Choroid plexus epithelial cell (primary cell): Measurements from ENCODE around the gene NUP93.

Experiments
- DNase-seq: peaks from one replicate; pipeline ENCODE4 v3.0.0-alpha.2; 2010; ENCODE audit warnings: low read depth
- H3K4me3 ChIP-seq: 2 replicates; pipeline ENCODE4 v1.5.1; 2011; ENCODE audit warnings: low read depth, mild to moderate bottlenecking, control low read depth, low read length, moderate library complexity
- TF ChIP-seq, protein P1 (sequence below): conservative IDR thresholded peaks from 2 replicates; pipeline ENCODE4 v1.5.1; 2011; ENCODE audit warnings: low read depth, mild to moderate bottlenecking, control low read depth, inconsistent platforms, low read length, moderate library complexity

NUP93 gene

DNA sequence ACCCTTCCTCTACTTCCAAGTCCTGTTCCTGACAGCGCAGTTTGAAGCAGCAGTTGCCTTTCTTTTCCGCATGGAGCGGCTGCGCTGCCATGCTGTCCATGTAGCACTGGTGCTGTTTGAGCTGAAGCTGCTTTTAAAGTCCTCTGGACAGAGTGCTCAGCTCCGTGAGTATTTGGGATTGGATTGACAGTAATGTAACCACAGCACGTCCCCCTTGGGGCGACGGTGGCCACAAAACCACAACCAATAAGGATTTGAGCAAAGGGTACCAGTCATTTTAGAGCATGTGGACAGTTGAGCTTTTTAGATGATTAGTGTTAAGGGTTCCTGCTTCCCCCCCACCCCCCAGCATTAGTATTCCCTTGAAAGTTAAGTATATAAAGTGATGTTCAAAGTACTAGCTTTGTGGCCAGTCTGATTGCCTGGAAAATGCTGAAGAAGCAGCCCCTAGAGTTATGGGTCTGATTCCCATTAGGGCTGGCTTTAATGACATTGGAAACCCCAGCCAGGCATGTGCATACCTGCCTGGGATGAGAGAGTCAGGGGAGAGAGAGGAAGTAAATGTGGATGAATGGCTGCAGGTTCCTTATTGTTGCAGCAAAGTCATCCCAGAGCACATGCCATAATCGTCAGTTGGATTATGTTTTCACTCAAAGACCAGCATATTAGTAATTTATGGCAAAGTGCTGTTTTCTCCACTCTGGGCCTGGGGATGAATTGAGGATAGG lies 103.5 kb downstream of the NUP93 start:
- no peak overlapping the region for H3K4me3 ChIP-seq
- DNase-seq, result no peak
- TF ChIP-seq, protein P1, sequence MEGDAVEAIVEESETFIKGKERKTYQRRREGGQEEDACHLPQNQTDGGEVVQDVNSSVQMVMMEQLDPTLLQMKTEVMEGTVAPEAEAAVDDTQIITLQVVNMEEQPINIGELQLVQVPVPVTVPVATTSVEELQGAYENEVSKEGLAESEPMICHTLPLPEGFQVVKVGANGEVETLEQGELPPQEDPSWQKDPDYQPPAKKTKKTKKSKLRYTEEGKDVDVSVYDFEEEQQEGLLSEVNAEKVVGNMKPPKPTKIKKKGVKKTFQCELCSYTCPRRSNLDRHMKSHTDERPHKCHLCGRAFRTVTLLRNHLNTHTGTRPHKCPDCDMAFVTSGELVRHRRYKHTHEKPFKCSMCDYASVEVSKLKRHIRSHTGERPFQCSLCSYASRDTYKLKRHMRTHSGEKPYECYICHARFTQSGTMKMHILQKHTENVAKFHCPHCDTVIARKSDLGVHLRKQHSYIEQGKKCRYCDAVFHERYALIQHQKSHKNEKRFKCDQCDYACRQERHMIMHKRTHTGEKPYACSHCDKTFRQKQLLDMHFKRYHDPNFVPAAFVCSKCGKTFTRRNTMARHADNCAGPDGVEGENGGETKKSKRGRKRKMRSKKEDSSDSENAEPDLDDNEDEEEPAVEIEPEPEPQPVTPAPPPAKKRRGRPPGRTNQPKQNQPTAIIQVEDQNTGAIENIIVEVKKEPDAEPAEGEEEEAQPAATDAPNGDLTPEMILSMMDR, result no peak

DNA sequence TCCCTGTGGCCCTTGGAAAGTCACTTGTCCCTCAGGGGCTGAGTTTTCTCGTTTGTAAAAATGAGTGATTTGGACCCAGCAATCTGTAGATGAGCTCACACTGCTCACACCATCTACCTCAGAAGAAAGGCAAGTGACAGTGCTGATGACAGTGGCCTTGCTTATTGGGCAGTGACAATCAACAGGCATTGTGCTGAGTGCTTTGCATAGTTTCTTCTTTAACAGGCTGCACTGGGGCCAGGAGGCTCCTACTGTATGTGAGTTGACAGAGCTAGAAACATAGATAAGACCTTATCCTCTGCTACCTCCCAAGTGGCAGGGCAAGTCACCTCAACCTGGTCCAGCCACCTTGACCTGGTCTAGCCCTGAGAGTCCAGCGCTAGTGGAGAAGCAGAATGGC lies 105.4 kb downstream of the NUP93 start:
- TF ChIP-seq, protein P1, result no peak
- DNase-seq, result no peak
- no peak overlapping the region for H3K4me3 ChIP-seq

DNA sequence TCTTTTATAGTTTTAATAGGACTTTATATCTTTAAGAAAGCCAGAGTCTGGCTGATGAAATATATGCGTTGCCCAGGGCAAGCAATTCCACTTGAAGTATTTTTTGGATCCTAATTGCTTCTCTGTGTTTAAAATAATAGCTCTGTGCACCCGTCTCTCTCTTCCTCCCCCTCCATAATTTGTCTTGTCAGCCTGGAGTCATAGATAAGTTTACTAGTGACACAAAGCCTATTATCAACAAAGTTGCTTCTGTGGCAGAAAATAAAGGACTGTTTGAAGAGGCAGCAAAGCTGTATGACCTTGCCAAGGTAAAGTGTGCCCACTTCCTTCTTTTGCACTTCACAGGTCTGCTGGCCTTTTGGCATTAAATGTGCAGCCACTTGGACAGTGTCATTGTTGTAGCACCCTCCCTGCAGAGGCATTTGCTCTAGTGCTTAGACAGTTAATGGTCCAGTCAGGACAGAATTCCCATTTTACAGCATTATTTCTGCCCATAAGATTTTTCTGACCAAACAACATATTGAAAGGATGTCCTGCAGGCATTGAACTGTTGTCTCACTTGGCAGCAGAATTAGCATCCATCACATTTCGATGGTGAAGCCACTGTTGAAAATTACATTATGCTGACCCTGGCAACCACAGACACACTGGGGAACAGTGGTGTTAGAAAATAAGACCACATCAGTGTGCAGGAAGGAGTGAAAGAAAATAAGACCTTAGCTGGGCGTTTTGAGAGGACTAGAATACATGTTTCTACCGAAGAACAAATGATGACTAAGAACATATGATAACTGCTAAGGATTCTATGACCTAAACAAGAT lies 106.7 kb downstream of the NUP93 start:
- TF ChIP-seq, protein P1, result no peak
- no peak for DNase-seq

DNA sequence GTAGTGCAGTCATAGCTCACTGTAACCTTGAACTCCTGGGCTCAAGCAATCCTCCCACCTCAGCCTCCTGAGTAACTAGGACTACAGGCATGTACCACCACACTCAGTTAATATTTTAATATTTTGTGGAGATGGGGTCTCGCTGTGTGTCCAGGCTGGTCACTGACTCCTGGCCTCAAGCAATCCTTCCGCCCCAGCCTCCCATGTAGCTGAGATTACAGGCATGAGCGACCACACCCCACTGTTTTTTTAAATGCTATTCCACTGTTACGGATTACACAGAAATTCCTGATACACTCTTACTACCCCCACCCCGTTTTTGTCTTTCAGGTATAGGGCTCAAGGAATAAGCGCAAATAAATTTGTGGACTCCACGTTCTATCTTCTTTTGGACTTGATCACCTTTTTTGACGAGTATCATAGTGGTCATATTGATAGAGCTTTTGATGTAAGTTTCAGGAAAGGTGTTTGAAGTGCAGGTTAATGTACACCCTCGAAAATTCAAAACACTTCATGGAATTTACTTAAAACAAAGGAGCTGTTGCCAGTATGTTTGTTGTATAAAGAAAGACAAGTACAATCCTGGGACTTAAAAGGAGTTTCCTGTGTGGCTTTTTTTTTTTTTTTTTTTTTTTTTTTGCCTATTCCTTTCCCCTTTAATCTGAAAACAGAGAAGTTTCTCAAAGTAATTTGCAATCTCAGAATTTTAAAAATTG lies 108.9 kb downstream of the NUP93 start:
- no peak overlapping the region for H3K4me3 ChIP-seq
- TF ChIP-seq, protein P1, result no peak
- DNase-seq, result no peak

More for the DNA sequence above, 106.7 kb downstream of the NUP93 start:
- no peak overlapping the region for H3K4me3 ChIP-seq

DNA sequence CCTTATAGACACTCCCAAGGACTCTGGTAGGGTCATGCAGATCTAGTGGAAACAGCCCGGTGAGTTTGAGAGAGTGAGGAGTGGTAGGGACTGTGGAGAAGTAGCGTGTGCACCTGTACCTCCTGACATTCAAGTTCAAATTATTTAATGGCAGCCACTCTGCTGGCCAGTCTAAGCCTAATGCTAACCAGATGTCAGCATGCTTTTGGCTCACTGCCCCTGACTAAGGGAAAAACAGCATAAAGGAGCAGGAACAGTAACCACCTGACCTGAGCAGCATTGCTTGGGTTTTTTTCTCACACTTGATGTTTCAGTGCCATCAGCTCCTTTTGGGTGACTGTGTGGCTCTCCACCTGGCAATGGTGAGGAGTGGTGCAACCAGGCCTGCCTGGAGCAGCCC lies 111.3 kb downstream of the NUP93 start:
- TF ChIP-seq, protein P1, result no peak
- peak; percentile 73 for DNase-seq
- H3K4me3 ChIP-seq, result no peak overlapping the region

DNA sequence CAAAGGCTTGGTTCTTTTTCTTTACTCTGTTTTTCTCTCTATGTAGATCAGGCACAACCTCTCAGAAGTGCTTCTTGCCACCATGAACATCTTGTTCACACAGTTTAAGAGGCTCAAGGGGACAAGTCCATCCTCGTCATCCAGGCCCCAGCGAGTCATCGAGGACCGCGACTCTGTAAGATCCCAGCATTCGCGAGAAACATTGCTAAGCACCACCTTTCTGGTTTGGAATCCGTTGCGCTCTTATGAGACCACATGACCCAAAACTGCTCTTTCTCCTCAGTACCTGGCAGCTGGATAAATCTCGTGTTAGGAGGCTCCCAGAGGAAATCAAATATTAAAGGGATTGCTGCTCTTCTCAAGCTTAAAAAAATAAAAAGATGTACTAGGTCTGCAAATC lies 111.7 kb downstream of the NUP93 start:
- TF ChIP-seq, protein P1, result no peak
- DNase-seq, result no peak
- H3K4me3 ChIP-seq, result no peak overlapping the region
